ENCODE data around the gene ERBB4.

The ERBB4 gene

GRCh38 chr2:212379103-212379502 lies 159.5 kb downstream of the ERBB4 start:
- DNase-seq (ENCODE audit: insufficient read length, low spot score) (no peak), FAIRE-seq (no peak)

- no peak for FAIRE-seq
- no peak for DNase-seq (ENCODE audit: insufficient read length, low spot score)
These were observed 171.2 kb downstream of the ERBB4 start for GRCh38 chr2:212367431-212367830.

GRCh38 chr2:212364112-212364985 lies 174.3 kb downstream of the ERBB4 start:
- FAIRE-seq (no peak), DNase-seq (ENCODE audit: insufficient read length, low spot score) (no peak)

GRCh38 chr2:212361174-212361756 lies 177.3 kb downstream of the ERBB4 start:
- FAIRE-seq (no peak), DNase-seq (ENCODE audit: insufficient read length, low spot score) (no peak)

- FAIRE-seq, result no peak
- no peak for DNase-seq (ENCODE audit: insufficient read length, low spot score)
These were observed 178.5 kb downstream of the ERBB4 start for GRCh38 chr2:212360068-212360460.

GRCh38 chr2:212359425-212360067 lies 179.1 kb downstream of the ERBB4 start:
- FAIRE-seq (no peak), DNase-seq (ENCODE audit: insufficient read length, low spot score) (no peak)

GRCh38 chr2:212357606-212358005 lies 181.0 kb downstream of the ERBB4 start:
- FAIRE-seq (no peak), DNase-seq (ENCODE audit: insufficient read length, low spot score) (no peak)

- no peak for FAIRE-seq
- DNase-seq (ENCODE audit: insufficient read length, low spot score), result no peak
These were observed 184.2 kb downstream of the ERBB4 start for GRCh38 chr2:212354382-212354781.

GRCh38 chr2:212348501-212348900 lies 190.1 kb downstream of the ERBB4 start:
- FAIRE-seq, result no peak
- DNase-seq (ENCODE audit: insufficient read length, low spot score), result no peak

- FAIRE-seq, result no peak
- DNase-seq (ENCODE audit: insufficient read length, low spot score), result no peak
These were observed 191.7 kb downstream of the ERBB4 start for GRCh38 chr2:212346865-212347264.

- no peak for DNase-seq (ENCODE audit: insufficient read length, low spot score)
- FAIRE-seq, result no peak
These were observed 192.6 kb downstream of the ERBB4 start for GRCh38 chr2:212345966-212346365.

GRCh38 chr2:212344131-212344530 lies 194.5 kb downstream of the ERBB4 start:
- no peak for FAIRE-seq
- DNase-seq (ENCODE audit: insufficient read length, low spot score), result no peak

- no peak for DNase-seq (ENCODE audit: insufficient read length, low spot score)
- no peak for FAIRE-seq
These were observed 195.4 kb downstream of the ERBB4 start for GRCh38 chr2:212343167-212343566.

- no peak for DNase-seq (ENCODE audit: insufficient read length, low spot score)
- FAIRE-seq, result no peak
These were observed 200.9 kb downstream of the ERBB4 start for GRCh38 chr2:212337486-212338343.

- DNase-seq (ENCODE audit: insufficient read length, low spot score) (no peak), FAIRE-seq (no peak)
These were observed 201.6 kb downstream of the ERBB4 start for GRCh38 chr2:212337036-212337435.

- FAIRE-seq, result no peak
- no peak for DNase-seq (ENCODE audit: insufficient read length, low spot score)
These were observed 208.3 kb downstream of the ERBB4 start for GRCh38 chr2:212330263-212330662.

- FAIRE-seq (no peak), DNase-seq (ENCODE audit: insufficient read length, low spot score) (no peak)
These were observed 209.7 kb downstream of the ERBB4 start for GRCh38 chr2:212328712-212329496.

- FAIRE-seq, result no peak
- DNase-seq (ENCODE audit: insufficient read length, low spot score), result no peak
These were observed 210.5 kb downstream of the ERBB4 start for GRCh38 chr2:212328136-212328535.

- no peak for FAIRE-seq
- no peak for DNase-seq (ENCODE audit: insufficient read length, low spot score)
These were observed 211.3 kb downstream of the ERBB4 start for GRCh38 chr2:212327171-212327809.

GRCh38 chr2:212318636-212319035 lies 220.0 kb downstream of the ERBB4 start:
- FAIRE-seq (no peak), DNase-seq (ENCODE audit: insufficient read length, low spot score) (no peak)
